GM18868 (cell line): Measurements from ENCODE around the gene CDC5L.

Experiments
- ATAC-seq: cut with Tn5 transposase; IDR thresholded peaks from one replicate; pipeline ENCODE4 v1.9.1; 2021; ENCODE audit warnings: mild to moderate bottlenecking, moderate library complexity; ENCODE audit not compliant: unreplicated experiment

Gene CDC5L

DNA sequence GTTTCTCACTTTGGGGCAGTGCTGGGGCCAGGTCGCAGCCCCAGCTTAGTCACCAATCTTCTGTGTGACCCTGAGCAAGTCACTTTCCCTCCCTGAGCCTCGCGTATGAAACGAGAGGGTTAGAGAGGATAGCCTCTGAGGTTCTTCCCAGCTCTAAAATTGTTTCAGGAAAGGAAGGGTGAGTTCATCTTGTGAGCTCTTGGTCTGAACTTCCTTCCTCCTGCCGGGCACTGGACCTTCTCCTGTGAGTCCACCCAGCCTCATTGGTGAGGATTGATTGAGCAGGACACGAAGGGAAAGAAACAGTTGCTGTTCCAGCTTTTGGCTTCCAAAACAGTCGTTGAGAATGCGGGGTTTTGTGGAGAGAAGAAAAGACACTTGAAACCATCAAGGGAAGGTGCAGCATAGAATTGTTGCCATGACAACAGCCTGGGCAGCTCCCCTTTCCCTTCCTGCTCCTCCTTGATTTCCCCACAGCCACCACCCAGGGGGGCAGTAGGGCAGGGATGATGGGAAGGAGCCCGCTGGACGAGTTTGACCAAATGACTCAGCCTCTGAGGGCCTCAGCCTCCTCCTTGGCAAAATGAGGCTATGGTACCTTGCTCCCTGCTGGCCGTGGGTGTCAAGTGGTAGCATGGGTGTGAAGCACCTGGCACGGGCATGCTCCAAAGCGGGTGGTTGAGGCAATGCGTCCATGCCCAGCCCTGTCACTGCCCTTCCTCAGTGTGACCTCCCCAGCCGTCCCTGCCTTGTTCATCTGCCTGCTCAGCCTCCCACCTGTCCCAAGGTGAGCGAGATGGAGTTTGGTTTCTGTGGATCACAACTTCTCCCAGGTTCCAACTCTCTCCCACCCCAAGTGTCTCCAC, 107.8 kb downstream of the CDC5L start:
- ATAC-seq, result no peak

DNA sequence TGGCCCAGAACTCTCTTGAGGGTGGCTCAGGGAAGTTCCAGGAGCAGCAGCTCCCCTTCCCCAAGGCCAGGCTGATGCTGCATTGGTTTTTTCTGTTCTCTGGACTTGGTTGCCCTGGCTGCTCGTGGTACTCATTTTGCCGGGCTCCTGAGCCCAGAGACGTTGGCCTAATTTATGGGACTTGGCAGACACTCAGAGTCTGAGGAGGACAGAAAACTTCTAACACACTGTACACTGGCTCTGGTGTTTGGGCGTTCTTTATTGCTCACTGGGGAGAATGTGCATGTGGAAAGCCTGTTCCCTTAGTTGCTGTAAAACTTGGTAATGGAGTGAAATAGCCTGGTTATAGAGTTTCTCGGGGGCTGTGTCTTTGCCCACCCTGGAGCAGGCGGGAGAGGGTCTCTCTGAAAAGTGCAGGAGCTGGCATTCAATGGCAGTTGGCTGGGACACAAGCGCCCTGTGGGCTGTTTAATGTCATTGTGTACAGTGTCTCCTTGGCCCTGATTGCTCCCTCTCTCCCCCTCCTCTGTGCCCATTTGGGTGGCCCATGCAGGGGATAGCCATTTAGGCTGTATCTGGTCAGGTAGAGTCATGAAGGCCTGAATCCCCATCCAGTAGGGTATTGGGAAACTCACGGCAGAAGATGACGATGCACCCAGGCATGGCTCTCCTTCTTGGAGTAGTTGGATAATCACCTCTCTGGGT, 109.3 kb downstream of the CDC5L start:
- no peak for ATAC-seq

DNA sequence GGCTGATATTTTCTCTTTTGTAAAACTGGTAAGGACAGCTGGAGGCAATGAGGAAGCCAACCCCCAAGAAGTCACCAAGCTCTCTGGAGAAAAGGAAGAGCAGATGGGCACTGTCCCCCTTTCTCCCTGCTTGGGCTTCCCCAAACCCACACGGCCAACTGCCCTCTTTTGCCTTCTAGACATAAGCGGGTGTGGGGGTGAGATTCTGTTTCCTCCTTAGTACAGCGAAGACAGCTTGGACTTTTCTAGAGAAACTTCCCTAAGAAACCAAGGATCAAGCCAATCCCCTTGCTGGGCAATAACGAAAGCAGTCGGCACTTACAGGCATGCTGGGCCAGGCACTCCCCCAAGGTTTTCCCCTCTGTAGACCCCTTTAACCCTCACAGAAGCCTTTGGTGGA, 110.3 kb downstream of the CDC5L start:
- no peak for ATAC-seq

DNA sequence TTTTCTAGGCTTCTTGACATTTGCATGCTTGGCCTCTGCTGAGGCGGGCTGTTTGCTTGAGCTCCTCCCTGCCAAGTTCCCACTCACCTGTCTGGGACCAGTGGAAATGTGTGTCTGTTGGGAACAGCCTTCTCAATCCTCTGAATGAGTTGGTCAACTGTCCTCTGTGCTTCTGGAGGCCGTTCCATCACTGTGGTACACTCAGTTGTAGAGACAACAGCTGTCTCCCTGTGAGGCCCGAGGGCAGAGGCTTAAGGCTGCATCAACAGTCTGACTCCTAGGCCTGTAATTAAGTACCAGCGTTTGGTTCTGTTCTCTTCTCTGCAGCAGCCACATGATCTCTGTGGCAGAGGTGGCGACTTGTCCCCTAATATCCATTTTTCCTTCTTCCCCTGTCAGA, 110.9 kb downstream of the CDC5L start:
- ATAC-seq, result no peak

DNA sequence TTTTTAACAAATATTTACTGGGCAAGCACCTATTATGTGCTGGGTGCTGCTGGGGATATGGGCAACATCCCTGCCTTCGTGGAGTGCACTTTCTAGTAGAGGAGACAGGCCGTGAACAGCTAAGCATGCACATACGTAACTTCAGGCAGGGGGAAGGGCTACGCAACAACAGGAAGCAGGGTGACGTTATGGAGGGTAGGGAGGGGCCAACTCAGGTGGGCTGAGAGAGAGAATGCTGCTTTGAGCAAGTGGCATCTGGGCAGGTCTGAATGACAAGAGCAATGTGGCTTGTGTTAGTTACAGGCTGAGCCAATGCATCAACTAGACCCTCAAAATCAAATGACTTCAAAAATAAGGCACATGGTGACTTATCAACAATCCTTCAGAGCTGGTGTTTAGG, 112.1 kb downstream of the CDC5L start:
- ATAC-seq, result no peak
